HG03045 (cell line): ENCODE data around the gene GAS2L1.

Experiments used
- ATAC-seq: cut with Tn5 transposase; IDR thresholded peaks from one replicate; pipeline ENCODE4 v1.9.1; 2021; ENCODE audit warnings: mild to moderate bottlenecking, moderate library complexity; ENCODE audit not compliant: unreplicated experiment

Gene GAS2L1

GRCh38 chr22:29275167-29275566 lies 31.3 kb upstream of the GAS2L1 start:
- no peak for ATAC-seq

- no peak for ATAC-seq
Measured at GRCh38 chr22:29275819-29276565, 30.5 kb upstream of the GAS2L1 start.

GRCh38 chr22:29277927-29278326 lies 28.5 kb upstream of the GAS2L1 start:
- no peak for ATAC-seq

GRCh38 chr22:29284196-29284595 lies 22.3 kb upstream of the GAS2L1 start:
- ATAC-seq = no peak

- no peak for ATAC-seq
Measured at GRCh38 chr22:29288837-29289236, 17.6 kb upstream of the GAS2L1 start.

- ATAC-seq = no peak
Measured at GRCh38 chr22:29290061-29290460, 16.4 kb upstream of the GAS2L1 start.

GRCh38 chr22:29291215-29291614 lies 15.2 kb upstream of the GAS2L1 start:
- ATAC-seq = no peak

- no peak for ATAC-seq
Measured at GRCh38 chr22:29292379-29292778, 14.1 kb upstream of the GAS2L1 start.

- ATAC-seq = no peak
Measured at GRCh38 chr22:29298641-29299040, 7.8 kb upstream of the GAS2L1 start.

GRCh38 chr22:29299136-29299900 lies 7.1 kb upstream of the GAS2L1 start:
- no peak for ATAC-seq

GRCh38 chr22:29300467-29300806 lies 6.0 kb upstream of the GAS2L1 start:
- no peak for ATAC-seq

GRCh38 chr22:29300807-29301601 lies 5.4 kb upstream of the GAS2L1 start:
- ATAC-seq = no peak

GRCh38 chr22:29301716-29302401 lies 4.6 kb upstream of the GAS2L1 start:
- no peak for ATAC-seq

- no peak for ATAC-seq
Measured at GRCh38 chr22:29302402-29302680, 4.1 kb upstream of the GAS2L1 start.

GRCh38 chr22:29302681-29303465 lies 3.6 kb upstream of the GAS2L1 start:
- no peak for ATAC-seq

GRCh38 chr22:29305836-29306174 lies 645 bp upstream of the GAS2L1 start:
- ATAC-seq = no peak

- no peak for ATAC-seq
Measured at GRCh38 chr22:29306835-29307595, 565 bp downstream of the GAS2L1 start.

- ATAC-seq = no peak
Measured at GRCh38 chr22:29307596-29308147, 1.2 kb downstream of the GAS2L1 start.

GRCh38 chr22:29308148-29308790 lies 1.8 kb downstream of the GAS2L1 start:
- ATAC-seq = no peak
